GM12874 (cell line): ENCODE data around the gene KDM4C.

Experiments used
- CTCF ChIP-seq: IDR thresholded peaks from 2 replicates; pipeline ENCODE4 v1.5.1; 2011; ENCODE audit warnings: low read depth, mild to moderate bottlenecking, control low read depth, low read length, moderate library complexity; ENCODE audit not compliant: insufficient read depth

Gene KDM4C

GRCh38 chr9:7003861-7004260 lies 246.1 kb downstream of the KDM4C start:
- TF ChIP-seq CTCF, result no peak

GRCh38 chr9:7006417-7006816 lies 248.6 kb downstream of the KDM4C start:
- no peak for TF ChIP-seq CTCF

GRCh38 chr9:7008411-7008810 lies 250.6 kb downstream of the KDM4C start:
- no peak for TF ChIP-seq CTCF

GRCh38 chr9:7009065-7009464 lies 251.3 kb downstream of the KDM4C start:
- TF ChIP-seq CTCF, result no peak

GRCh38 chr9:7011395-7012067 lies 253.8 kb downstream of the KDM4C start:
- TF ChIP-seq CTCF, result no peak

GRCh38 chr9:7027996-7028395 lies 270.2 kb downstream of the KDM4C start:
- TF ChIP-seq CTCF, result no peak

GRCh38 chr9:7028591-7028990 lies 270.8 kb downstream of the KDM4C start:
- TF ChIP-seq CTCF, result no peak
